Hepatocyte (in vitro differentiated cells): ENCODE data around the gene SOS2.

Source experiments
- CTCF ChIP-seq: fragments of 200-600 bp; sonication (generic); IDR thresholded peaks from 2 replicates; pipeline ENCODE4 v1.5.1; 2016; ENCODE audit warnings: antibody characterized with exemption, mild to moderate bottlenecking; ENCODE audit not compliant: poor library complexity
- EZH2 ChIP-seq: fragments of 200-600 bp; sonication (generic); IDR thresholded peaks from 2 replicates; pipeline ENCODE4 v1.6.1; 2016; ENCODE audit warnings: antibody characterized with exemption, mild to moderate bottlenecking, borderline replicate concordance

GRCh38 chr14:50107850-50108249 lies 123.5 kb downstream of the SOS2 start:
- TF ChIP-seq CTCF = no peak
- no peak for TF ChIP-seq EZH2
